Breast epithelium (tissue), 4 donors: ENCODE measurements around the gene PKD1L1. TPM values are rescaled to one million over a fixed set of nuclear protein-coding genes. Genes with fewer than 3 reads are reported as not detected.

Experiments
- DNase-seq, 2 donors: peaks; one replicate each; pipeline ENCODE4 v3.0.0-alpha.2; 2019; ENCODE audit warnings: low spot score in 2 of 2
- H3K27ac ChIP-seq, 2 donors: fragments of 200-600 bp; sonication (generic) in 1 of 2; one replicate each; pipeline ENCODE4 v1.5.1; 2016 to 2019; ENCODE audit warnings: mild to moderate bottlenecking in 1 of 2
- H3K27me3 ChIP-seq, 2 donors: fragments of 200-600 bp; sonication (generic) in 1 of 2; one replicate each; pipeline versions ENCODE4 v1.5.1 to v1.6.0; 2017 to 2019; ENCODE audit warnings: control low read depth in 1 of 2, mild to moderate bottlenecking in 1 of 2
- H3K36me3 ChIP-seq: fragments of 200-600 bp; one replicate; pipeline ENCODE4 v1.5.1; 2019
- H3K4me1 ChIP-seq, 2 donors: fragments of 200-600 bp; sonication (generic); one replicate each; pipeline ENCODE4 v1.5.1; 2016 to 2019; ENCODE audit warnings: control low read depth in 1 of 2
- H3K4me3 ChIP-seq, 3 donors: fragments of 200-600 bp; sonication (generic); 1 replicate in 2 of 3; 2 replicates in 1 of 3; pipeline ENCODE4 v1.5.1; 2016 to 2019; ENCODE audit warnings: mild to moderate bottlenecking in 3 of 3, moderate library complexity in 2 of 3
- H3K9me3 ChIP-seq, 2 donors: fragments of 200-600 bp; sonication (generic) in 1 of 2; one replicate each; pipeline ENCODE4 v1.5.1; 2016 to 2019; ENCODE audit warnings: control low read depth in 1 of 2
- POLR2A ChIP-seq: fragments of 450-650 bp; IDR thresholded peaks from one replicate; pipeline ENCODE4 v1.6.1; 2016; ENCODE audit warnings: antibody characterized with exemption, mild to moderate bottlenecking, moderate library complexity
- POLR2AphosphoS5 ChIP-seq, 3 donors: sonication (generic); formaldehyde crosslinking; IDR thresholded peaks; one replicate each; pipeline ENCODE4 v1.6.1; 2017; ENCODE audit warnings: antibody characterized with exemption in 3 of 3
- intact Hi-C: fragments of 100-400 bp; cut with DNase I; formaldehyde crosslinking; loops from one replicate; pipeline ENCODE4 v1.15.1; 2023; ENCODE audit warnings: low total_unique reads
- total RNA-seq, 3 donors: library from RNA; depleted of rRNA; stranded (reverse); fragments of >200 nt; gene quantifications; one replicate each; pipeline ENCODE4 v1.1.0, GENCODE V29; 2016
- TF ChIP-seq, protein P1 (sequence below), 3 donors: fragments of 450-650 bp; IDR thresholded peaks; one replicate each; pipeline ENCODE4 v1.5.1; 2016 to 2017; ENCODE audit warnings: antibody characterized with exemption in 3 of 3, mild to moderate bottlenecking in 3 of 3, moderate library complexity in 3 of 3

PKD1L1 gene
- total RNA-seq, 3 donors from 2014 or later = 0.32 to 0.44 (median 0.33) TPM

DNA sequence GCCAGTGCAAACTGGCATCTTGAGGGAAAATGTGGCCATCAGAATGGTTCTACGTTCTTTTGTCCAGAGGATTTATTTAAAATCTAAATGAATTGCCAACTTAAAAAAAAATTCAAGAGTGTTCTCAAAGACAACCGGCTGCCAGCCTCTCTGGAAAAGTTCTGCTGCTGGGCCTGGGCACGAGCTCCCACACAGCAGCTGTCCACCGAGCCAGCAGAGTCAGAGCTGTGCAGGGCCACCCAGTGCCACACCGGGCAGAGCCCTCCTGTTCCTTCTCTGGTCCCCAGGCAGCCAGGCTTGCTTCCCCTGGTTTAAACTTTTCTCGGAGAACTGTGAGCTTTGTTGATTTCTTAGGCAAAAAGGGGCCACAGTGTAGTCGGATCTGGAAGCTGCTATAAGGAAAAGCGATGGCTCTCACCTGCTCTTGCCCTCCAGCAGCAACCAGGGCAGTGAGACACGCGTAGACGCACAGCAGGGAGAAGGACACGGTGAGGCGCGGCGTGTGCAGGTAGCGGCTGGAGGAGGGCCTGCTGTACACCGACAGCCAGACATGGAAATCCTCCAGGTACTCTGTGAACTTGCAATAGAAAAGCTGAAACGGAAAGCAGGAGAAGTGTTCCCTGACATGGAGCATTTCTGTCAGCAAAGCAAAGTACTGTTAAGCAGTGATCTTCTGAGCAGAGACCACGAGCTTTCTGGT lies 111.6 kb downstream of the PKD1L1 start:
- no peak for TF ChIP-seq POLR2A
- TF ChIP-seq, protein P1, sequence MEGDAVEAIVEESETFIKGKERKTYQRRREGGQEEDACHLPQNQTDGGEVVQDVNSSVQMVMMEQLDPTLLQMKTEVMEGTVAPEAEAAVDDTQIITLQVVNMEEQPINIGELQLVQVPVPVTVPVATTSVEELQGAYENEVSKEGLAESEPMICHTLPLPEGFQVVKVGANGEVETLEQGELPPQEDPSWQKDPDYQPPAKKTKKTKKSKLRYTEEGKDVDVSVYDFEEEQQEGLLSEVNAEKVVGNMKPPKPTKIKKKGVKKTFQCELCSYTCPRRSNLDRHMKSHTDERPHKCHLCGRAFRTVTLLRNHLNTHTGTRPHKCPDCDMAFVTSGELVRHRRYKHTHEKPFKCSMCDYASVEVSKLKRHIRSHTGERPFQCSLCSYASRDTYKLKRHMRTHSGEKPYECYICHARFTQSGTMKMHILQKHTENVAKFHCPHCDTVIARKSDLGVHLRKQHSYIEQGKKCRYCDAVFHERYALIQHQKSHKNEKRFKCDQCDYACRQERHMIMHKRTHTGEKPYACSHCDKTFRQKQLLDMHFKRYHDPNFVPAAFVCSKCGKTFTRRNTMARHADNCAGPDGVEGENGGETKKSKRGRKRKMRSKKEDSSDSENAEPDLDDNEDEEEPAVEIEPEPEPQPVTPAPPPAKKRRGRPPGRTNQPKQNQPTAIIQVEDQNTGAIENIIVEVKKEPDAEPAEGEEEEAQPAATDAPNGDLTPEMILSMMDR (IDR thresholded peaks at IDR 0.05) = no peak
- no peaks in the 10 kb centered on the region for H3K27me3 ChIP-seq
- no peak for DNase-seq
- no peaks in the 10 kb centered on the region for H3K9me3 ChIP-seq
- no peak overlapping the region for H3K4me3 ChIP-seq
- intact Hi-C loops = no loop called here
- H3K4me1 ChIP-seq = no peaks in the 10 kb centered on the region
- no peak overlapping the region for H3K27ac ChIP-seq
- H3K36me3 ChIP-seq = no peaks in the 10 kb centered on the region

DNA sequence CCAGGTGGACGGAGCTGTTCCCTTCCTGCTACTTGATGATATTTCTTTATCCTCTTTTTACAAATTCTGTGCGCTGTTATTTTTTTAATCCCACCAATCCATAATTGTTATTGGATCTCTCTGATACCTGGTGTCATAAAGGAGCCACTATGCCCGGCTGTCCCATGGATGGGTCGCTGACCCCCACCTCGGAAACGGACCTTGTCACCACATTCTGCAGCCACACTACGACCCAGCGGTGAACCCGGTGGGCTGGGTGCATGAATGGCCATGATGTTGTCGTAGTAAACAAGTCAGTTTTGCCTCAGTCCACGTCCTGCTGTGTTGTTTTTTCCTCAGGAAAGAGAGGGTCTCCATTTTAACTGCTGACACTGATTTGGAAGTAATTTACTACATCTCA lies 112.2 kb downstream of the PKD1L1 start:
- TF ChIP-seq, protein P1 (IDR thresholded peaks at IDR 0.05) = no peak
- TF ChIP-seq POLR2A (no peak), POLR2AphosphoS5 (IDR thresholded peaks at IDR 0.05) (no peak)
- Histone ChIP-seq H3K27me3 (no peaks in the 10 kb centered on the region), H3K4me1 (no peaks in the 10 kb centered on the region), H3K4me3 (no peak overlapping the region), H3K36me3 (no peaks in the 10 kb centered on the region), H3K27ac (no peak overlapping the region), H3K9me3 (no peaks in the 10 kb centered on the region)
- no peak for DNase-seq
- intact Hi-C loops = no loop called here

DNA sequence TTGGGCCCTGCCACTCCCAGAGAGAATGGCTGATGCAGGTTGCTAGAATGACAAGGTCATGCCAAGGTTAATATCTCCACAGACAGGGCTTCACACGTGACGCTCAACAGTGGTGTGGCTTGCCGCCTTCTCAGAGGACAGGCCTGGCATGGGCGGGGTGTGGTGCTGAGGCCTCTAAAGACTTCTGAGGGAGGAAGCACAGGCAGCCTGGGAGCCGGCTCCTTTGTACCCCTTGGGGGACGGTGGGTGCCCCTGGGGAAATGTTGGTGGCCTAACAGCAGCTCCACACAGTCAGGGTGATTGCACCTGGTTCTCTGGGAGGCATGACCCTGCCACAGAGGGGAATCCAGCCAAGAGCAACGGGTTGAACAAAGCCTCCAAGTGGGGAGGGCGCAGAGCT lies 115.1 kb downstream of the PKD1L1 start:
- TF ChIP-seq POLR2AphosphoS5 (IDR thresholded peaks at IDR 0.05) = no peak
- TF ChIP-seq POLR2A = no peak
- TF ChIP-seq, protein P1 (IDR thresholded peaks at IDR 0.05) = no peak
- H3K4me1 ChIP-seq = peaks cover 0 to under 1% of the 10 kb centered on the region in 2 donors
- no peak overlapping the region for H3K4me3 ChIP-seq
- H3K27ac ChIP-seq = no peak overlapping the region
- H3K36me3 ChIP-seq = no peaks in the 10 kb centered on the region
- no peaks in the 10 kb centered on the region for H3K9me3 ChIP-seq
- no peaks in the 10 kb centered on the region for H3K27me3 ChIP-seq
- DNase-seq = no peak
- intact Hi-C loops = no loop called here

DNA sequence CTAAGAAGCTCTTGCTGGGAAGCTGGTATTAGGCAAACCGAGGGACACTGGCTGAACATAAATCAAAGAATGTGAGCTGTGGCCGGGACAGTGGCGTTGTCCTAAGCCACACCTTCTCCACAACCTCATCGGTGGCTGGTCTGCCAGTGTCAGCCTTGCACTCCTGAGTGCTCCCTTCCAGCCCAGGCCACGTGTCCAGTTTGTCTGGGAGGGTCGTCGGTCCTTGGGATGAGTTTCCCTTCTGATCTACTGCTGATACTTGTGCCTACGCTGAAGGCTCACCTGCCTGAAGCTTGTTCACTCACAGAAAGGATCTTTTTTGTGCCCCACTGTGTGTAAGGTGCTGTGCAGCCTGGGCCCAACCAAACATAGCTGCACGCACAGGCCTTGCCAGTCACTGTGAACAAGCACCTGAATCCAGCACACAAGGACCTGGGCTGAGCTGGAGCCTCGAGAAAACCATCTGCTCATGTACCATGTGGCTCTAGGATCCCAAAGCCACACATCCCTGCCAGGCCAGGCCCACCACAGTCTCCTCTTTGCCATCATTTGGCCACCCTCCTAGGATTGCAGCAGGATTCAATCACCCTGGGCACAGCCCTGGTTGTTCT lies 116.1 kb downstream of the PKD1L1 start:
- H3K27me3 ChIP-seq = no peaks in the 10 kb centered on the region
- peaks cover 0 to 5% of the 10 kb centered on the region in 2 donors for H3K4me1 ChIP-seq
- intact Hi-C loops = no loop called here
- H3K4me3 ChIP-seq = no peak overlapping the region
- no peak overlapping the region for H3K27ac ChIP-seq
- H3K9me3 ChIP-seq = no peaks in the 10 kb centered on the region
- no peak for TF ChIP-seq POLR2AphosphoS5 (IDR thresholded peaks at IDR 0.05)
- TF ChIP-seq POLR2A = no peak
- TF ChIP-seq, protein P1 (IDR thresholded peaks at IDR 0.05) = no peak
- no peak for DNase-seq
- H3K36me3 ChIP-seq = no peaks in the 10 kb centered on the region

DNA sequence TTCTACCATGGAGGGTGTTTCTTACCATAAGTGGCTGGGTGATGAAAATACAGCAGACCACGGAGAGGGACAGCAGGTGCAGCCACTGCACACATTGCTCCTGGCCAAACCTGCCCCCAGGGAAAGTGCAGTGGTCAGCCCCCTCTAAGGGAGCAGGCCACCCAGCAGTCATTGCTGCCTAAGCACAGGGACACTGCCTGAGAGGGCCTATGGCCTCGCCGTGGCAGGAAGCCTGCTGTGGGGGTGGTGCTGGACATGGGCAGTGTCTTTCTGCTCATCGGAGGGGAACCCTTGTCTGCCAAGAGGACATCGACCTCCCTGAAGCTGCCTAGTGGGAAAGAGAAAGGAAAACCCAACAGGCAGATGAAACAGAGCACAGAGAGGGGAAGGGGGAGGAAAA lies 118.3 kb downstream of the PKD1L1 start:
- Histone ChIP-seq H3K27ac (no peak overlapping the region), H3K9me3 (no peaks in the 10 kb centered on the region), H3K36me3 (no peaks in the 10 kb centered on the region), H3K4me3 (no peak overlapping the region), H3K4me1 (peaks cover 0 to 5% of the 10 kb centered on the region in 2 donors), H3K27me3 (no peaks in the 10 kb centered on the region)
- TF ChIP-seq POLR2A (no peak), POLR2AphosphoS5 (IDR thresholded peaks at IDR 0.05) (no peak)
- TF ChIP-seq, protein P1 (IDR thresholded peaks at IDR 0.05) = no peak
- intact Hi-C loops = no loop called here
- no peak for DNase-seq
